HFF-Myc (cell line): ENCODE results near the gene DIDO1.

Experiments used
- DNase-seq: peaks from one replicate; pipeline ENCODE4 v3.0.0-alpha.2; 2011; ENCODE audit warnings: low read depth; ENCODE audit errors: extremely low read depth
- H3K4me3 ChIP-seq: replicated peaks from 2 replicates; pipeline ENCODE4 v1.5.1; 2011; ENCODE audit warnings: low read depth, mild to moderate bottlenecking, control low read depth, low read length
- TF ChIP-seq, protein P1 (sequence below): IDR thresholded peaks from 2 replicates; pipeline ENCODE4 v1.5.1; 2012; ENCODE audit warnings: mild to moderate bottlenecking, low read depth, low read length, control low read depth; ENCODE audit errors: missing control alignments

The DIDO1 gene

DNA sequence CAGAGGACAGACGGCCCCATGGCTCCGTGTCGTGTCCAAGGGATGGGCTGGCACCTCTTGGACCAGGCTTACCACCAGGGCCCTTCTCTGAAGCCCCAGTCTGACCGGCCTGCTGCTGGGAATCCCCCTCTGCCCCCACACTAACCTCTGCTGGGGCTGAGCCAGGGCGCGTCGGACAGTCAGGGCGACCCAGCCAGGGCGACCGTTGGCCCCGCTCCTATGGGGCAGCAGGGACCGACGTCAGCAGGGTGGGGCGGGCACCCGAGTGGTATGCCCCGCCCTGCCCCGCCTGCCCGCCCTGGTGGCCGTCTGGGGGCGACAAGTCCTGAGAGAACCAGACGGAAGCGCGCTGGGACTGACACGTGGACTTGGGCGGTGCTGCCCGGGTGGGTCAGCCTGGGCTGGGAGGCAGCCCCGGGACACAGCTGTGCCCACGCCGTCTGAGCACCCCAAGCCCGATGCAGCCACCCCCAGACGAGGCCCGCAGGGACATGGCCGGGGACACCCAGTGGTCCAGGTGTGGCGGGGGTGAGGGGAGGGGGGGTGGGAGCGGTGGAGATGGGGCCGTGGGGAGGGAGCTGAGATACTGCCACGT, 26.2 kb upstream of the DIDO1 start, which contains the start of gene SLC17A9:
Gene SLC17A9 (plus strand): TSS at position 337 of the 595 bp plus-strand sequence. CDS start 122 bp downstream, at position 459.
- peak; percentile 25 for DNase-seq
- H3K4me3 ChIP-seq: peak within 1 kb of the TSS; percentile 73
- TF ChIP-seq, protein P1, sequence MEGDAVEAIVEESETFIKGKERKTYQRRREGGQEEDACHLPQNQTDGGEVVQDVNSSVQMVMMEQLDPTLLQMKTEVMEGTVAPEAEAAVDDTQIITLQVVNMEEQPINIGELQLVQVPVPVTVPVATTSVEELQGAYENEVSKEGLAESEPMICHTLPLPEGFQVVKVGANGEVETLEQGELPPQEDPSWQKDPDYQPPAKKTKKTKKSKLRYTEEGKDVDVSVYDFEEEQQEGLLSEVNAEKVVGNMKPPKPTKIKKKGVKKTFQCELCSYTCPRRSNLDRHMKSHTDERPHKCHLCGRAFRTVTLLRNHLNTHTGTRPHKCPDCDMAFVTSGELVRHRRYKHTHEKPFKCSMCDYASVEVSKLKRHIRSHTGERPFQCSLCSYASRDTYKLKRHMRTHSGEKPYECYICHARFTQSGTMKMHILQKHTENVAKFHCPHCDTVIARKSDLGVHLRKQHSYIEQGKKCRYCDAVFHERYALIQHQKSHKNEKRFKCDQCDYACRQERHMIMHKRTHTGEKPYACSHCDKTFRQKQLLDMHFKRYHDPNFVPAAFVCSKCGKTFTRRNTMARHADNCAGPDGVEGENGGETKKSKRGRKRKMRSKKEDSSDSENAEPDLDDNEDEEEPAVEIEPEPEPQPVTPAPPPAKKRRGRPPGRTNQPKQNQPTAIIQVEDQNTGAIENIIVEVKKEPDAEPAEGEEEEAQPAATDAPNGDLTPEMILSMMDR: no peak

DNA sequence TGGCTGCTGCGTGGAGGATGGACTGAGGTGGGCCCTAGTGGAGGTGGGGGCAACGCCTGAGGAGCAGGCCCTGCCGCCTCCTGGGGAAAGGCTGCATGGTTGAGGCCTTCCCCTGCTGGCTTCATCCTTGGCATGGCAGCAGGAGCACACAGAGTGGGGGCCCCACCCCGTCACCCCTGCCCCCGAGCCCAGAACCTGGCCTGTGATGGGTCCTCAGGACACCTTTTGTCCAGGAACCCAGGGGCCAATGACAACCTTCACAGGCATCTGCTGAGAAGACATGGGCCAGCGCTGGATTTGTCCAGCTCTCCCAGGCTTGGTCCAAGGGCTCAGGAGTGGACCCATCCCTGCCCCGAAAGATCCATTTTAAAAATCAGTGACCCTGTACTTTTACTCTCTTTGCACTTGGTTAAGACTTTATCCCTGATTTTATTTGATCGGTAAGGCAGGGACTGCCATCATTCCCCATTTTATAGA, 25.6 kb upstream of the DIDO1 start:
- DNase-seq: no peak
- peak overlapping the region; percentile 73 for H3K4me3 ChIP-seq
- TF ChIP-seq, protein P1: no peak

GRCh38 chr20:62951143-62951895, 25.0 kb upstream of the DIDO1 start:
- TF ChIP-seq, protein P1: no peak
- H3K4me3 ChIP-seq: no peak overlapping the region
- DNase-seq: no peak

GRCh38 chr20:62950741-62951140, 24.4 kb upstream of the DIDO1 start:
- TF ChIP-seq, protein P1: no peak
- no peak overlapping the region for H3K4me3 ChIP-seq
- no peak for DNase-seq

DNA sequence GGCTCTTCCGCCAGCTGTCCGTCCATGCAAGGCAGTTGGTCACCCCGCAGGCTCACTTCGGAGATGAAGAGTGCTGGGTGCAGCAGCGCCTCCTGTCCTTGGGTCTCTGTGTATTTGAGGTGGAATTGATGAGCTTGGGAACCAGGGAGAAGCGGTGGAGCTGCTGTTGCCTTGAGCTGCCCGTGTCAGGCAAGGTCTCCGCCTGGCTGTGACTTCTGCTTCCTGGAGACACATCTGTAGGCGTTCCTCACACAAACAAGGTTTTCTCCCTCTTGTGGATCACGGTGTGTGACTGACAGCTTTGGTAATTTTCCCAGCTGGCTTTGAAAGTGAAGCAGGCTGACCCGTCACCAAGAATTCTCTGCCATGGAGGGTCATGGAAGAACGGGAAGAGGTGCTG, 23.7 kb upstream of the DIDO1 start:
- DNase-seq: no peak
- TF ChIP-seq, protein P1: no peak
- H3K4me3 ChIP-seq: no peak overlapping the region

GRCh38 chr20:62949153-62949821, 23.0 kb upstream of the DIDO1 start:
- DNase-seq: no peak
- TF ChIP-seq, protein P1: no peak
- H3K4me3 ChIP-seq: no peak overlapping the region
